Tongue (tissue), 2 donors: ENCODE data around the gene NEUROG2. TPM values are rescaled to one million over a fixed set of nuclear protein-coding genes. Genes with fewer than 3 reads are reported as not detected.
"Not testable (repeated sequence)": the region's sequence is repeated elsewhere in the genome, so short reads cannot be mapped to it uniquely, and the experiment has no call there.

ENCODE experiments used
- DNase-seq: peaks from one replicate; pipeline ENCODE4 v3.0.0-alpha.2; 2015
- total RNA-seq: library from RNA; depleted of rRNA; stranded (reverse); fragments of >200 nt; gene quantifications from one replicate; pipeline ENCODE4 v1.2.3, GENCODE V29; 2014

The NEUROG2 gene
- total RNA-seq, 1 donor from 2014 or later = not detected

DNA sequence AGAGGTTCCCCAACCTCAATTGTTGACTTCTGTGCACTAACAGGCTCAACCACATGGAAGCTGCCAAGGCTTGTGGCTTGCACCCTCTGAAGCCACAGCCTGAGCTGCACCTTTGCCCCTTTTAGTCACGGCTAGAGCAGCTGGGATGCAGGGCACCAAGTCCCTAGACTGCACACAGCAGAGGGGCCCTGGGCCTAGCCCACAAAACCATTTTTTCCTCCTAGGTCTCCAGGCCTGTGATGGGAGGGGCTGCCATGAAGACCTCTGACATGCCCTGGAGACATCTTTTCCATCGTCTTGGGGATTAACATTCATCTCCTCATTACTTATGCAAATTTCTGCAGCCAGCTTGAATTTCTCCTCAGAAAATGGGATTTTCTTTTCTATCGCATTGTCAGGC, 25.2 kb downstream of the NEUROG2 start:
- DNase-seq = not testable (repeated sequence)

DNA sequence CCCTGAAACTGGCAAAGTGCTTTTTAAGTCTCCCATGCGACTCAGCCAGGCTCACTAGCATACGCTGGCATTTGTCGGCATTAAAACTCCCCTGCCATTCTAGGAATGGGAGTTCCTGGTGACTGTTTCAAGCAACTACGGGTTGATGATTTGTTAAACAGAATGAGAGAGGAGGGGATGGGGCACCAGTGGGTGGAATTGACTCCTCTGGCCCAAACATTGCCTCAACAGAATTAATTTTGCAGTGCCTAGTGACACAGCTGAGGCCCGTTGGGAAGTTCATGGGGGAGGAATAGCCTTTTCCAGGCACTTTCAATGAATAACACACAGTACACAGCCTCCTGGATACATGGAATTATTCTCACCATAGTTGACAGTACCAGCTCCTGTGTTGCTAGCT, 30.1 kb downstream of the NEUROG2 start:
- DNase-seq = no peak

DNA sequence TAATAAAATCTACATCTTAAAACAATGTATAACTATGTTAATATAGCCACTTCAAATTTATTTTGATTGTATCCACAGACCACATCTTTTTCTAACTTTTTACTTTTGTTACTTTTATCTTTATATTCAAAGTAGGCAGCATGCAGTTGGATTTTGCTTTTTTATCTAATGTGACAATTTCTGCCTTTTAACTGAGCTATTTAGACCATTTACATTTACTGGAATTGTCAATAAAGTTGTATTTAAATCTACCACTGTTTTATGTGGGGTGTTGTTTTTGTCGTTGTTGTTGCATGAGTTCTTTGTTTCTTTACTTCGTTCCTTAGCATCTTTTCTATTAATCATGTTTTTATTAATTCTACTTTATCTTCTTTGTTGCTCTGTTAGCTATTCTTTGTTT, 42.0 kb downstream of the NEUROG2 start:
- DNase-seq = no peak

DNA sequence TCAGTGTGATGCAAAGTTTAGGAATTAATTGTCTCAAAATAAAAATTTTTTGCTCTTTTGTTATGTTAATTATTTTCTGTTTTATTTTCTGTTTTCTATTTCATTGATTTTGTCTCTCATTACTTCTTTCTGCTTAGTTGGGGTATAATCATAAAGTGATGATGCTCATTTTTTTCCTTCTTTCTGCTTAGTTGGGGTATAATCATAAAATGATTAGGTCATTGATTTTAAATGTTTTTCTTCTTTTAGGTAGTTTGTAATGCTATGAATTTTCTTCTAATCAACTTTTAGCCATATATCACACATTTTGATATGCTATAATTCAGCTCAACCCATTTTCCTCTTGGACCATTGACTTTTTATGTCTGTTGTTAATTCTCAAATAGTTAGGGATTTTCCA, 43.7 kb downstream of the NEUROG2 start:
- DNase-seq = no peak

Other genes with a start within 250 kb of the NEUROG2 start
- 13.3 TPM for gene TIFA, start 230.3 kb downstream of the NEUROG2 start, total RNA-seq
- 17.8 TPM for gene ALPK1, start 218.8 kb downstream of the NEUROG2 start, total RNA-seq
- gene ZGRF1, start 120.7 kb upstream of the NEUROG2 start, total RNA-seq = 19.9 TPM
- 45.4 TPM for gene LARP7, start 121.0 kb upstream of the NEUROG2 start, total RNA-seq